K562 (cell line): Measurements from ENCODE around the gene NUTM1. TPM values are rescaled to one million over a fixed set of nuclear protein-coding genes. Genes with fewer than 3 reads are reported as not detected.

ENCODE experiments used
- ATAC-seq: fragments of 200-7000 bp; cut with Tn5 transposase; 3 replicates; pipeline ENCODE4 v1.9.1; 2020; ENCODE audit warnings: moderate library complexity
- BruUV-seq: library from RNA; stranded (reverse); fragments of 400-500 nt; replicated peaks from 2 replicates; lab custom pipeline; 2021; lab: Mats Ljungman, UMichigan
- CTCF ChIA-PET: fragments of 300-600 bp; formaldehyde crosslinking; extraction: SDS; loops from one replicate; lab custom pipeline; 2021; ENCODE audit warnings: low intra/inter-chr PET ratio; lab: Yijun Ruan, JAX
- POLR2A ChIA-PET: fragments of 300-600, 350-650 bp; sonication (Branson Sonifier 250); formaldehyde crosslinking; extraction: SDS; loops from one replicate; lab custom pipeline; 2021; ENCODE audit warnings: antibody characterized with exemption, inconsistent platforms; lab: Yijun Ruan, JAX
- DNase-seq, 4 experiments: peaks; one replicate each; pipeline versions ENCODE4 v3.0.0 to v3.0.0-alpha.2; 2011 to 2018; ENCODE audit warnings: low spot score in 3 of 4, mixed read lengths in 3 of 4; ENCODE audit errors: extremely low read depth in 1 of 4
- FAIRE-seq: peaks from 2 replicates; lab custom pipeline; 2011; peaks lifted over from hg19 to GRCh38; lab: Jason Lieb, UNC
- H2AFZ ChIP-seq: 2 replicates; pipeline ENCODE4 v1.6.0; 2011; ENCODE audit warnings: low read depth, low read length, control low read depth, inconsistent platforms
- H3K27ac ChIP-seq: fragments of 200-600 bp; 3 replicates; pipeline ENCODE4 v1.8.0; 2011; ENCODE audit warnings: low read depth, mild to moderate bottlenecking, control low read depth, inconsistent platforms, low read length, moderate library complexity, mixed read lengths; ENCODE audit errors: extremely low read depth
- H3K27me3 ChIP-seq, 2 experiments: fragments of 300-600 bp in 1 of 2; 2 replicates in 1 of 2; 3 replicates in 1 of 2; pipeline versions ENCODE4 v1.6.0 to v1.8.0; 2011; ENCODE audit warnings: inconsistent platforms in 2 of 2, low read length in 2 of 2, mild to moderate bottlenecking in 1 of 2, mixed read lengths in 1 of 2, moderate library complexity in 1 of 2; ENCODE audit not compliant: control insufficient read depth in 2 of 2, insufficient read depth in 2 of 2
- H3K36me3 ChIP-seq: fragments of 300-600 bp; 3 replicates; pipeline ENCODE4 v1.8.0; 2011; ENCODE audit warnings: mild to moderate bottlenecking, low read length, inconsistent platforms; ENCODE audit not compliant: control insufficient read depth, insufficient read depth
- H3K4me1 ChIP-seq, 2 experiments: fragments of 200-600 bp in 1 of 2; replicated peaks in 1 of 2; 2 replicates in 1 of 2; 3 replicates in 1 of 2; pipeline versions ENCODE4 v1.5.1 to v1.8.0; 2011; ENCODE audit warnings: inconsistent platforms in 2 of 2, low read length in 2 of 2, mild to moderate bottlenecking in 1 of 2, mixed read lengths in 1 of 2, moderate library complexity in 1 of 2; ENCODE audit not compliant: control insufficient read depth in 2 of 2, insufficient read depth in 2 of 2
- H3K4me2 ChIP-seq: 2 replicates; pipeline ENCODE4 v1.6.1; 2011; ENCODE audit warnings: low read length, control low read depth, inconsistent platforms, mixed read lengths; ENCODE audit not compliant: insufficient read depth
- H3K4me3 ChIP-seq: fragments of 200-600 bp; sonication (generic), shearing (Covaris generic); 2 replicates; pipeline ENCODE4 v1.5.1; 2016; ENCODE audit warnings: control low read depth, inconsistent platforms
- H3K79me2 ChIP-seq: fragments of 200-600 bp; 3 replicates; pipeline ENCODE4 v1.8.0; 2011; ENCODE audit warnings: low read length, inconsistent platforms; ENCODE audit not compliant: control insufficient read depth, insufficient read depth
- H3K9ac ChIP-seq, 2 experiments: 2 replicates each; pipeline versions ENCODE4 v1.6.0 to v1.6.1; 2011; ENCODE audit warnings: low read depth in 2 of 2, low read length in 2 of 2, control low read depth in 1 of 2, inconsistent platforms in 1 of 2, mild to moderate bottlenecking in 1 of 2, mixed read lengths in 1 of 2; ENCODE audit not compliant: insufficient read depth in 1 of 2
- H3K9me1 ChIP-seq: one replicate; pipeline ENCODE4 v1.6.0; 2011; ENCODE audit warnings: inconsistent platforms, mild to moderate bottlenecking, low read length, moderate library complexity; ENCODE audit not compliant: control insufficient read depth, insufficient read depth
- H3K9me3 ChIP-seq: replicated peaks from 2 replicates; pipeline ENCODE4 v1.5.1; 2011; ENCODE audit warnings: low read depth, low read length, inconsistent platforms; ENCODE audit not compliant: control insufficient read depth, insufficient read depth
- H4K20me1 ChIP-seq: replicated peaks from 2 replicates; pipeline ENCODE4 v1.6.1; 2011; ENCODE audit warnings: low read length, inconsistent platforms, mixed read lengths; ENCODE audit not compliant: control insufficient read depth, insufficient read depth
- HDAC1 ChIP-seq, 2 experiments: fragments of 450-650 bp; IDR thresholded peaks; 2 replicates each; pipeline ENCODE4 v1.6.1; 2016 to 2017; ENCODE audit warnings: inconsistent platforms in 1 of 2, mild to moderate bottlenecking in 1 of 2, moderate library complexity in 1 of 2
- SMARCB1 ChIP-seq: IDR thresholded peaks from 2 replicates; pipeline ENCODE4 v1.6.1; 2011; ENCODE audit warnings: improper control_type of control experiment, low read depth; ENCODE audit not compliant: insufficient read length
- ZNF77 ChIP-seq: fragments of 250-450 bp; sonication (Bioruptor Pico); IDR thresholded peaks from 2 replicates; pipeline ENCODE4 v1.5.0; 2020
- WGBS: fragments of 100-300 bp; shearing (Covaris generic); methylation state at CpG from one replicate; pipeline ENCODE4 v1.1.6; 2016; ENCODE audit warnings: low coverage, mixed read lengths; ENCODE audit not compliant: insufficient coverage; ENCODE audit errors: missing lambda C conversion rate; 5-methylcytosine and 5-hydroxymethylcytosine counted together
- in situ Hi-C: fragments of 300-500 bp; cut with MboI; formaldehyde crosslinking; loops from 4 replicates; pipeline ENCODE4 v1.15.0; 2018; ENCODE audit warnings: inconsistent platforms, mixed read lengths
- intact Hi-C: fragments of 100-400 bp; cut with micrococcal nuclease; formaldehyde crosslinking; loops from 2 replicates; pipeline ENCODE4 v1.14.2; 2022
- polyA plus RNA-seq, 8 experiments: library from polyadenylated mRNA; depleted of rRNA in 4 of 8; stranded (reverse) in 5 of 8; unstranded in 3 of 8; fragments of >200 nt; fragmentation: Nextera tagmentation in 2 of 8; fragmentation: Illumina TruSeq in 1 of 8; extraction: Ambion mirVana in 2 of 8; extraction: Trizol in 1 of 8; gene quantifications; 2 replicates each; pipeline versions ENCODE4 v1.2.1 to v1.2.3, GENCODE V29; 2011 to 2014; ENCODE audit warnings: inconsistent platforms in 1 of 8, missing spikeins in 1 of 8
- total RNA-seq, 7 experiments: library from RNA; depleted of rRNA in 6 of 7; stranded (reverse); fragments of >200 nt in 6 of 7; fragmentation: Illumina TruSeq in 2 of 7; extraction: Trizol in 2 of 7; gene quantifications; 2 replicates each; pipeline versions ENCODE4 v1.2.1 to v1.2.3, GENCODE V29; 2011 to 2021; ENCODE audit warnings: low replicate concordance in 1 of 7
- TF ChIP-seq, protein P1 (sequence below): IDR thresholded peaks from 3 replicates; pipeline ENCODE4 v1.6.1; 2011; ENCODE audit warnings: borderline replicate concordance, mild to moderate bottlenecking; ENCODE audit not compliant: insufficient read length, insufficient read depth
- TF ChIP-seq, protein P2 (sequence below): sonication (generic); formaldehyde crosslinking; IDR thresholded peaks from 2 replicates; pipeline ENCODE4 v1.8.1; 2023; ENCODE audit warnings: mild to moderate bottlenecking, missing genetic modification reagents

Gene NUTM1
- total and polyA plus RNA-seq, 9 of the 15 experiments (the other 6 are each of a cell fraction or from before 2014, with no cell fraction given): 0.01 to 0.05 (median 0.04) TPM; not detected in 4

DNA sequence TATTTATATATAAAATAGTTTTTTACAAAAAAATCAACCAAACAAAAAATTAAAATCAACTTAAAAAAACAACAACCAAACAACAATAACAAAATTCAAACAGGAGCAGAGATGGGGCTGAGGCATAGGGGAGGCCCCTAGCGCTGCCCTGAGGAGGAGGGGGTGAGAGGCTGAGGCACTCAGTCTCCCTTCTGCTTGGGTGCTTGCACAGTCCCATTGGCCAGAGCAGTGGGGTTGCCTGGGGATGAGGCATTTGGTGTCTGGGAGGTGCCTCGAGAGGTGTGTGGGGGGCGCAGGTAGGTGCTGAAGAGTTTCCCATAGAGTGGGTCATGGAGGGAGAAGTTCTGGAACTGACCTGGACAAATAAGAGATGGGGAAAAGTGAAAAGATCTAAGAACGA lies 15.8 kb downstream of the NUTM1 start:
- H3K4me2 ChIP-seq: no peak overlapping the region
- no peak for DNase-seq
- TF ChIP-seq SMARCB1 (no peak), HDAC1 (IDR thresholded peaks at IDR 0.05) (no peak), ZNF77 (CRISPR knock-in tag) (no peak)
- TF ChIP-seq, protein P1, sequence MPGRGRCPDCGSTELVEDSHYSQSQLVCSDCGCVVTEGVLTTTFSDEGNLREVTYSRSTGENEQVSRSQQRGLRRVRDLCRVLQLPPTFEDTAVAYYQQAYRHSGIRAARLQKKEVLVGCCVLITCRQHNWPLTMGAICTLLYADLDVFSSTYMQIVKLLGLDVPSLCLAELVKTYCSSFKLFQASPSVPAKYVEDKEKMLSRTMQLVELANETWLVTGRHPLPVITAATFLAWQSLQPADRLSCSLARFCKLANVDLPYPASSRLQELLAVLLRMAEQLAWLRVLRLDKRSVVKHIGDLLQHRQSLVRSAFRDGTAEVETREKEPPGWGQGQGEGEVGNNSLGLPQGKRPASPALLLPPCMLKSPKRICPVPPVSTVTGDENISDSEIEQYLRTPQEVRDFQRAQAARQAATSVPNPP: no peak
- TF ChIP-seq, protein P2, sequence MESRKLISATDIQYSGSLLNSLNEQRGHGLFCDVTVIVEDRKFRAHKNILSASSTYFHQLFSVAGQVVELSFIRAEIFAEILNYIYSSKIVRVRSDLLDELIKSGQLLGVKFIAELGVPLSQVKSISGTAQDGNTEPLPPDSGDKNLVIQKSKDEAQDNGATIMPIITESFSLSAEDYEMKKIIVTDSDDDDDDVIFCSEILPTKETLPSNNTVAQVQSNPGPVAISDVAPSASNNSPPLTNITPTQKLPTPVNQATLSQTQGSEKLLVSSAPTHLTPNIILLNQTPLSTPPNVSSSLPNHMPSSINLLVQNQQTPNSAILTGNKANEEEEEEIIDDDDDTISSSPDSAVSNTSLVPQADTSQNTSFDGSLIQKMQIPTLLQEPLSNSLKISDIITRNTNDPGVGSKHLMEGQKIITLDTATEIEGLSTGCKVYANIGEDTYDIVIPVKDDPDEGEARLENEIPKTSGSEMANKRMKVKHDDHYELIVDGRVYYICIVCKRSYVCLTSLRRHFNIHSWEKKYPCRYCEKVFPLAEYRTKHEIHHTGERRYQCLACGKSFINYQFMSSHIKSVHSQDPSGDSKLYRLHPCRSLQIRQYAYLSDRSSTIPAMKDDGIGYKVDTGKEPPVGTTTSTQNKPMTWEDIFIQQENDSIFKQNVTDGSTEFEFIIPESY (CRISPR knock-in tag): no peak
- peaks cover 0 to 2% of the 10 kb centered on the region in 2 experiments; a peak in 1 of 5 replicates for H3K4me1 ChIP-seq
- no peak overlapping the region for H3K4me3 ChIP-seq
- intact Hi-C loops: no loop called here
- 91% methylated on average over 4 of the region's 4 CpGs for WGBS
- no TSS peak for BruUV-seq
- H3K9me1 ChIP-seq: no peaks in the 10 kb centered on the region
- CTCF ChIA-PET: no interaction called here
- no peak for FAIRE-seq
- peaks cover 41% of the 10 kb centered on the region; the same call in 2 of the 3 replicates for H3K36me3 ChIP-seq
- ATAC-seq: no peak
- no peaks in the 10 kb centered on the region for H4K20me1 ChIP-seq
- H3K9me3 ChIP-seq: no peaks in the 10 kb centered on the region
- no peak overlapping the region for H3K27ac ChIP-seq
- in situ Hi-C loops: no loop called here
- H3K79me2 ChIP-seq: no peaks in the 10 kb centered on the region
- no peak overlapping the region for H2AFZ ChIP-seq
- H3K27me3 ChIP-seq: peaks cover 0 to 5% of the 10 kb centered on the region in 2 experiments; a peak in 1 of 5 replicates
- POLR2A ChIA-PET: interaction anchor here (0.9 to 2.2 kb wide), 3 partner anchors 7 to 33 kb away, joined by 3 to 8 read pairs (median 3); partner anchors contain the start of gene LPCAT4
- no peak overlapping the region for H3K9ac ChIP-seq
